ENCODE results near the gene ATP8A2.
"Not testable (repeated sequence)": the region's sequence is repeated elsewhere in the genome, so short reads cannot be mapped to it uniquely, and the experiment has no call there.

The ATP8A2 gene

DNA sequence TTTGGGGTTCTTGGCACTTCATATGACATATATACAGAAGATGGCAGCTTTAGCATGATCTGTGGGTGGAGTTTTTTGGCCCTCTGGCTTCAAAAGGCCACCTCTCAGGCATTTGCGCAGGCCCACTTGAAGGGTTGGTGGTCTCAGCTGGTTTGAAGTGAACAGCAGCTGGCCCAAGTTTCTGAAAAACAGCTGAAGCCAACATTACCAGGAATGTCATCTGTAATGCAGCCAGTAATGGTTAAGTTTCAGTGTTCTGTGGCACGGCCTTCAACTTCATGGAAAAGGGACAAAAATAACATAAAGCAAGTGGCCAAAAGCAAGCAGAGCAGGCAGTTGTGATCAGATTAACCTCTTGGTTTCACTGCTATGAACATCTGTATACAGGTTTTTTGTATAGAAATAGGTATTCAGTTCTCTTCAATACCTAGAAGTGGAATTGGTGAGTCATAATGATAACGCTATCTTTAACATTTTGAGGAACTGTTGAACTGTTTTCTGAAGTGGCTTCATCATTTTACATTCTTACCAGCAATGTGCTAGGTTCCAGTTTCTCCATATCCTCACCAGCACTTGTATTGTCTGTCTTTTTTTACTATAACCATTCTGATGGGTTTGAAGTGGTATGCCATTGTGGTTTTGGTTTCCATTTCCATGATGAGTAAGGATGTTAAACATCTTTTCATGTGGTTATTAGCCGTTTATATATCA, 434.6 kb downstream of the ATP8A2 start:
- DNase-seq (ENCODE audit: low spot score): no peak

GRCh38 chr13:25807562-25807961, 435.8 kb downstream of the ATP8A2 start:
- no peak for DNase-seq (ENCODE audit: low spot score)

DNA sequence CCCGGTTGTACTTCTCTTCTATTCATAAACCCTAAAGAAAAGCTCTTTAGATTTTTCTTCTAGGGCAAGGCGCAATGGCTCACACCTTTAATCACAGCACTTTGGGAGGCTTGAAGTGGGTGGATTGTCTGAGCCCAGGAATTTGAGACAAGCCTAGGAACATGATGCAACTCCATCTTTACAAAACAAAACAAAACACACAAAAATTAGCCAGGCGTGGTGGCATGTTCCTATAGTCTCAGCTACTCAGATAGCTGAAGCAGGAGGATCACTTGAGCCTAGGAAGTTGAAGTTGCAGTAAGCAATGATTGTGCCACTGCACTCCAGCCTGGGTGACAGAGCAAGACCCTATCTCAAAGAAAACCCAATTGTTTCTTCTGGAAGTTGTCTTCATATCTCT, 439.7 kb downstream of the ATP8A2 start:
- DNase-seq (ENCODE audit: low spot score): no peak

GRCh38 chr13:25816239-25816638, 444.5 kb downstream of the ATP8A2 start:
- no peak for DNase-seq (ENCODE audit: low spot score)

GRCh38 chr13:25819856-25820530, 448.2 kb downstream of the ATP8A2 start:
- no peak for DNase-seq (ENCODE audit: low spot score)

DNA sequence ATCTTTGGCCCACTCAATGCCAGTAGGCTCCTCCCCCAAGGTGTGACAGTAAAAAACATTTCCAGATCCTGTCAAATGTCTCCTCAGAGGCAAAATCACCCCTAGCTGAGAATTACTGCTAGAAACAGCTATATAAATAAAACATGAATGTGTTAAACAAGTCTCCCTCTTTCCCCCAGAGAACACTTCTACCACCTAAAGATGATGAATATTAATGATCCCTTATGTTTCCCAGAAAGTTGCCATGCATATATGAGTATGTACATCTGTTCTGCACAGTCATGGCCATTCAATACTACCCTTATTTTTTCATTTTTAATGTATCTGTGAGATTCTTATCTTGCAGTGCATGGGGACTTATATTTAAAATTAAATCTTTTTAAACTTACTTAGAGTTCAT, 450.0 kb downstream of the ATP8A2 start:
- no peak for DNase-seq (ENCODE audit: low spot score)

DNA sequence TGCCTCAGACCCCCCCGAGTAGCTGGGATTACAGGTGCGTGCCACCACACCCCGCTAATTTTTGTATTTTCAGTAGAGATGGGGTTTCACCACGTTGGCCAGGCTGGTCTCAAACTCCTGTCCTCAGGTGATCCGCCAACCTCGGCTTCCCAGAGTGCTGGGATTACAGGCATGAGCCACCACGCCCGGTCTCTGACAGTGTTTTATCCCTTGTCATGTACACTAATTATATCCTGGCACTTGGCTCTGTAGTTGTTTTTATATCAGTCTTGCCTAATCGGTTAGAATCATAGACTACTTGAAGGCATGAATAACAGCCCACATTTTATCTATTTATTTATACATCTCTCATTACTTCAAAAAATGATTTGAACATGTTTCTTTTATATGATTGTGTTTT, 455.4 kb downstream of the ATP8A2 start:
- not testable (repeated sequence) for DNase-seq (ENCODE audit: low spot score)

DNA sequence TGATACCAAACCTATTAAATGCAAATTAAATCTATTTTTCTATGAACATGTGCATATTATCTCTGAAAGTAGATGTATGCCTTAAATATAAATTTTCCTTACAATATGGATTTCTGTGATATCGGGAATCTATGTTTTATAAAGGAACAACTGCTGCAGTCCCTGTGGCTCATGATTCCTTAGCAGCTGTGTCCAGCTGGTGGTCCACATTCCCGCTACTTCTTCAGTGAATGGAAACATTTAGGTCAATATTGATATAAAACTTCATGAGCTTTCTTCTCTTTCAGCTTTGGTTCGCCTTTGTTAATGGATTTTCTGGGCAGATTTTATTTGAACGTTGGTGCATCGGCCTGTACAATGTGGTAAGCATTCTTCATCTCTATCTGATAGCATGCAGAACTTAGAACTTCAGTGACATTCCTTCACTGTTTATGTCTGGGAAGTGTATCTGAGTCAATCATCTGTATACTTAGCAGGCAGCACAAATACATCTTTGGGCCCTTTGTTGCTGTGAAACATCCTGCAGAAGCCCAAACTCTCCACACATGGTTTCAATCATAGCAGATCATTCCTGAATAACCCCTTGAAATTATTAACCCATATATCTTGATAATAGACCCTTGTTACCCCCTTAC, 456.2 kb downstream of the ATP8A2 start:
- DNase-seq (ENCODE audit: low spot score): no peak

DNA sequence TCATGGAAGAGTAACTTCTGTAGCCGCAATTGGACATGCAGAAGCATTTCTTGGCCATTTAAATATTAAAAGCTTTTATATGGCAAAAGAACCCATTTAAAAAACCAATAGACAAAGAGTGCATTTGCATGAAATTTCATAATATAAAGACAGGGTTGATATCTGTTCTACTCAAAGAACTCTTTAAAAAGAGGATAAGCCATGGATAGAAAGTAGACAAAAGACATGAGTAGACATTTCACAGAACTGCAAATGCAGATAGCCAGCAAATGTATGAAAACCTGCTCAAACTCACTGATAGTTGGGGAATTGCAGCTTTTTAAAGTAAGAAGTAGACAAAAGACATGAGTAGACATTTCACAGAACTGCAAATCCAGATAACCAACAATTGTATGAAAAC, 462.0 kb downstream of the ATP8A2 start:
- no peak for DNase-seq (ENCODE audit: low spot score)

DNA sequence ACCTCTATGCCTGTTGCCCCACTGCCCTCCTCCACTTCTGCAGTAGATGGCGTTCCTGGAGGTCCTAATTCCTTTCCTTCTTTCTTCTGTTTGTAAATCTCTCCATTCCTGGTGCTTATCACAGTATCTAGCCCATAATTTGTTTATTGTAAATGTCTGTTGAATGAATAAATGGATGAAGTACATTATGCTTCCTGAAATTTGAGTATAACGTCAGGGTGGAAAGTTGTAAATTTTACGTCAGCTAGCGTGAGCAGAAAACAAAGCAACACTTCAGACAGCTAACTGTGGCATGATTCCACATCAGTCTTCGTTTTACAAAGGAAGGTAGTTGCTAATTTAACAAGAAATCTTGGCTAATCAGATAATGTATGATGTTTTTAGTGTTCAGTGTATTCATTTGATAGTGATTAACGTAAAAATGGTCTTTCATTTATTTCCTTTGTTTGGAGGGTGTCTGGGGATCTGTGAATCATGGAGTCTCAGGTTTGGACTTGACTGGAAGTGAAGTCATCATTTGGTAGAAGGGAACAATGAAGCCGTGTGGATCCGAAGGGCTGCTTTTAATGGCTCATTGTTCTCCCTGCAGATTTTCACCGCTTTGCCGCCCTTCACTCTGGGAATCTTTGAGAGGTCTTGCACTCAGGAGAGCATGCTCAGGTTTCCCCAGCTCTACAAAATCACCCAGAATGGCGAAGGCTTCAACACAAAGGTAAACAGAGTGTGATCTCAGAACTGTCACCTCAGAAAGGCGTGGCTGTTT, 465.0 kb downstream of the ATP8A2 start:
- DNase-seq (ENCODE audit: low spot score): no peak

DNA sequence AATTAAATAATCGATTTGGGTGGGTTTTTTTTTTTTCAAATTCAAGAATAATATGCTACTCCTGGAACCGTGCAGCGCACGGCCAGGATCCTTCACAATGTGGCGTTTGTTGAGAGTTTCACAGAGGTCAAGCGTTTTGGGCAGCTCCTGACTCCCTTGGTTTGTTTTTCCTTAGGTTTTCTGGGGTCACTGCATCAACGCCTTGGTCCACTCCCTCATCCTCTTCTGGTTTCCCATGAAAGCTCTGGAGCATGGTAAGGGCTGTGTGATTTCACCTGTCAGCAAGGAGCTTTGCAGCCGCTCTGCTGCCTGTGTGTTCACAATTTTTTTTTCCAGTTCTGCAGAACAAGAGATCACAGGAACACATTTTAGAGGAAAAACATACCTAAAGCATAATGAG, 467.6 kb downstream of the ATP8A2 start:
- no peak for DNase-seq (ENCODE audit: low spot score)

GRCh38 chr13:25840261-25840660, 468.5 kb downstream of the ATP8A2 start:
- no peak for DNase-seq (ENCODE audit: low spot score)

DNA sequence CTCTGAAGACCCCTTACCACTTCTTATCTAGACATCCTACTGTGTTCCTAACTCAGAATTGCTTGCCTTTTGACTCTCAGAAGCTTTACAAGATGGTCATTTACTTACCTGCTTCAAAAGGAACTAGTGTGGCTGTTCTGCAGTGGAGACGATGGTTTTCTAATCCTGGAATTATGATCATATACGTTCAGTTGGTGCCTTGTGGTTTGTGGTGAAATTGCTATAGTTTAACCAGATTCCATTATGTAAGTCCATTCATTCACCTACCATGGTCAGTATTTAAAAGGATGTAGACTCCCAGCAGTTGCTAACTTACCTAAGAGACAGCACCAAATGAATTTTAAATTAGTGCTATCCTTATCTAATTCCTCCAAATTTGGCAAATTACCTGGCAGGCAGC, 469.2 kb downstream of the ATP8A2 start:
- DNase-seq (ENCODE audit: low spot score): no peak

DNA sequence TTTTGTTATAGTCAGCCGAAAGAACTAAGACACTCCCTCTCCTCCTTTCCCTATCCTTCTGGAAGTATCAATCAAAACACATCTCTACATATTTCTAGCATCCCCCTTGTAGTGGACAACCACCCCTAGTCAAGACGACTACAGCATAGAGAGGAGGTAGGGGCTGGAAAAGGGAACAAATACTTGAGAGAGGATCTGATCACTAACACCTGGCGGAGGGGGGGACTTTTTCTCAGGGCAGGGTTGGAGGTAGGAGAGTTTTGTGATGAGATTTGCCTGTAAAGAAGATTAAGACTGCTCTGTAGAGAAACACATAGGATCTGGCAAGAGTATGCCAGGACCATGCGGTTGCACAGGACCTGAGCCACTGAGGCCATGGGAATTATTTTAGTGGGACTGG, 471.9 kb downstream of the ATP8A2 start:
- DNase-seq (ENCODE audit: low spot score): no peak

- no peak for DNase-seq (ENCODE audit: low spot score)
Measured at GRCh38 chr13:25844559-25845434, 473.0 kb downstream of the ATP8A2 start.

GRCh38 chr13:25846222-25846984, 474.6 kb downstream of the ATP8A2 start:
- no peak for DNase-seq (ENCODE audit: low spot score)

DNA sequence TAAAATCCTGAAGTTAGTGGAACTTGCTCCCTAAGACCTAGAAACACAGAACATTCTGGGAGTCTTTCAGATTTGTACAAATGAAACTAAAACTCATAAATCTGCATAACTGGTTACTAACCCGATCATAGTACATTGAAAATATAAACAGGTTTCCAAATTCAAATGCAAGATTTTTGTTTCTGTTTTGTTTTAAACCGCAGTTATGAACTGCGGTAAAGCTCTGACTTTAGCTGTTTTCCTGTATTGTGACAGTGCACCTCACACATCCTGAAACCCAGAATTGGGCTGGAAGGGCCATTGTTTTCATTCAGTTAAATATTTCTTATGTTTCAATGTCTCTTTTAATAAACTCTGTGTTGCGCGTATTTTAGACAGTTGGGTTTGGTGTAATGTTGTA, 475.4 kb downstream of the ATP8A2 start:
- DNase-seq (ENCODE audit: low spot score): peak; percentile 34

DNA sequence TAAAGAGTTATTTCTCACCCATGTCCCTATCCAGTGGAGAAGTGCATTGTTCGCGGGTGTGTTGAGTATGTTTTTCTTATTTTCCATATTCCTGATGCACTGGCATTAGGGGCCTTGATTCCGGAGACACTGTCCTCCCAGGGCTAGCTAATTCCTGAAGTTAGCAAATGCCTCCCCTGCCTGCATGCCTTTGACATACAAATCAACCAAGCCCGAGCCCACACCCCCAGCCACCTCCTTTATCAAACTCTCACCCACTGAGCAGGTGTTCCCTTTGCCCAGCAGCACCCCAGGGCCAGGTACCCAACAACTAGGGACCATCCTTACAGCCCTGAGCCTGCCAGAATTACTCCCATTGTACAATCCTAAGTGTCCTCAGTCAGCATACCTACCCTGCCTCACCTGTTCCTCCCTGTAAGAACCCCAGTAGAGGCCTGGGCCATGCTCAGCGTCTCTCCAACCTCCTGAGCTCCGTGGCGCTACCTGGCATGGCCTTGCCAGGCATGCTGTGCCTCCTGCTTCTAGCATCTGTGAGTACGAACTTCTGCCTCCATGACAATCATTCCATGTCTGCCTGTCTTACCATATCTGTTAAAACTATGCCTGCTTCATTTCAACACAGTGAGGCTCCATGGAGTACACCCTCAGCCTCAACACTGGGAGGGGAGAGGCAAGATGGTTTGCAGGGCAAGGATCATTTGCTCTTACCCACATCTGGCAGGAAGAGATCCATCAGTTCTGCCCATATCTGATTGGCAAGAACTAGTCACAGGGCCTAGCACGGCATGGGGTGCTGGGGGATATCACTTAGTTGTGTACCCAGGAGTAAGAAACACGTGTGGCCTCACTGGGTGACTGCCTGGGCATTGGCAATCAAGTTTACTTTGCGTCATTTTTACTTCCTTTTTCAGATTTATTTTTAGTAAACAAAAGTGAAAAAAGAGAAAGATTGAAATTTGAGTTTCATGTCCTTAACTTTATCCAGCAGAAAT, 476.2 kb downstream of the ATP8A2 start:
- DNase-seq (ENCODE audit: low spot score): no peak
